ENCODE measurements around the gene DLX2. TPM values are rescaled to one million over a fixed set of nuclear protein-coding genes. Genes with fewer than 3 reads are reported as not detected.

The DLX2 gene
- total and polyA plus RNA-seq, 2 experiments from 2014 or later, result 0.37 to 1.2 TPM

DNA sequence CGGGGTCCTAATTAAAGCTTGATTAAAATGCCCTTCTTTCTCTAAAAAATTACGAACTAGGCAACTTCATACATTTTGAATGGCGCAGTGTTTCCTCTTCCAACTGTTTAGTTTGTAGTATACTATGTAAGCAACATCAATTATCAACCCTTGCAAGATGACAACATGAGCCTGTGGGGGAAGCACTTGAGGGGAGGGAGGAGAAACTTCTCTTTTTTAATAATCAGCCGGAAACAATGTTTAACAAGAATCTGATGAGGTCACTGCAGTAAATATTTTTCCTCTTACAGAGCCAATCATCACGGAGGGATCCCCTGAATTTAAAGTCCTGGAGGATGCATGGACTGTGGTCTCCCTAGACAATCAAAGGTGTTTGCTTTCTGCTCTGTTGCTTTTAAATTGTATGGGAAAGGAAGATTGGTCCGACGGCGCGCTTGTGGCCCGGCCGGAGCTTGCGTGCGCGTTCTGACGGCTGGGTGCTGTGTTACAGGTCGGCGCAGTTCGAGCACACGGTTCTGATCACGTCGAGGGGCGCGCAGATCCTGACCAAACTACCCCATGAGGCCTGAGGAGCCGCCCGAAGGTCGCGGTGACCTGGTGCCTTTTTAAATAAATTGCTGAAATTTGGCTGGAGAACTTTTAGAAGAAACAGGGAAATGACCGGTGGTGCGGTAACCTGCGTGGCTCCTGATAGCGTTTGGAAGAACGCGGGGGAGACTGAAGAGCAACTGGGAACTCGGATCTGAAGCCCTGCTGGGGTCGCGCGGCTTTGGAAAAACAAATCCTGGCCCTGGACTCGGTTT is 22.7 kb downstream of the DLX2 start:
- Histone ChIP-seq H3K36me3 (replicated peaks; ENCODE audit: insufficient read depth, low read depth) (no peaks in the 10 kb centered on the region), H4K20me1 (ENCODE audit: insufficient read depth, poor library complexity, severe bottlenecking) (no peaks in the 10 kb centered on the region), H3K4me2 (no peak overlapping the region), H3K4me3 (no peak overlapping the region), H3K9me2 (replicated peaks; ENCODE audit: insufficient read depth) (no peaks in the 10 kb centered on the region), H3K4me1 (ENCODE audit: insufficient read depth) (peaks cover 8% of the 10 kb centered on the region), H3K27ac (no peak overlapping the region), H3K9me3 (ENCODE audit: low read depth) (no peaks in the 10 kb centered on the region), H2AFZ (peak overlapping the region; percentile 35), H3K27me3 (peaks cover 99% of the 10 kb centered on the region), H3K79me2 (no peaks in the 10 kb centered on the region)
- 18% methylated on average over 38 of the region's 38 CpGs for WGBS (ENCODE audit: low lambda C conversion rate, missing lambda C conversion rate)
- TF ChIP-seq EZH2 (IDR thresholded peaks at IDR 0.05; ENCODE audit: borderline replicate concordance) (peak; percentile 84), EZH2phosphoT487 (IDR thresholded peaks at IDR 0.05; ENCODE audit: low read depth, severe bottlenecking, unreplicated experiment) (no peak), CTCF (IDR thresholded peaks at IDR 0.05; ENCODE audit: poor library complexity) (no peak)
- no peak for DNase-seq (ENCODE audit: low spot score)

DNA sequence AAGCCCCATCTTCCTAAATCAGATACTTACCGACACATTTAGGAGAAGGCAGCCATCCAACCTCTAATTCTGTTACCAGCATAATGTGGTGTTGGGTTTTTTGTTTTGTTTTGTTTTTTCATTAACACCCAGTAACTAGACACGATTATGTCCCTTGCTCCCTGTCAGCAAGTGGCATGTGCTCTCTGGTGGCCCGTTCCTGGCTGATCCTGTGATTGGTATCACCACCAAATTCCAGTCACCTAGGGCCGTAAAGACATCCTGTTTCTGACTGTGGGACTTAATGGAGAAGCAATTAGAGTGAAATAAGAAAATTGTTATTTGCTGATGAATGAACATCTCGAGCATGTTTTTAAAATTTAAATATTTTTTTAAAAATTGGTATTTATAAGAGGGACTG is 23.3 kb downstream of the DLX2 start:
- Histone ChIP-seq H3K9me3 (ENCODE audit: low read depth) (no peaks in the 10 kb centered on the region), H3K4me1 (ENCODE audit: insufficient read depth) (peaks cover 2% of the 10 kb centered on the region), H4K20me1 (ENCODE audit: insufficient read depth, poor library complexity, severe bottlenecking) (no peaks in the 10 kb centered on the region), H3K9me2 (replicated peaks; ENCODE audit: insufficient read depth) (no peaks in the 10 kb centered on the region), H3K36me3 (replicated peaks; ENCODE audit: insufficient read depth, low read depth) (no peaks in the 10 kb centered on the region), H2AFZ (no peak overlapping the region), H3K27me3 (peaks cover 96% of the 10 kb centered on the region), H3K79me2 (no peaks in the 10 kb centered on the region), H3K4me2 (no peak overlapping the region), H3K27ac (no peak overlapping the region), H3K4me3 (no peak overlapping the region)
- WGBS (ENCODE audit: low lambda C conversion rate, missing lambda C conversion rate), result 69% methylated on average over 5 of the region's 5 CpGs
- no peak for DNase-seq (ENCODE audit: low spot score)
- TF ChIP-seq CTCF (IDR thresholded peaks at IDR 0.05; ENCODE audit: poor library complexity) (no peak), EZH2phosphoT487 (IDR thresholded peaks at IDR 0.05; ENCODE audit: low read depth, severe bottlenecking, unreplicated experiment) (no peak), EZH2 (IDR thresholded peaks at IDR 0.05; ENCODE audit: borderline replicate concordance) (no peak)

DNA sequence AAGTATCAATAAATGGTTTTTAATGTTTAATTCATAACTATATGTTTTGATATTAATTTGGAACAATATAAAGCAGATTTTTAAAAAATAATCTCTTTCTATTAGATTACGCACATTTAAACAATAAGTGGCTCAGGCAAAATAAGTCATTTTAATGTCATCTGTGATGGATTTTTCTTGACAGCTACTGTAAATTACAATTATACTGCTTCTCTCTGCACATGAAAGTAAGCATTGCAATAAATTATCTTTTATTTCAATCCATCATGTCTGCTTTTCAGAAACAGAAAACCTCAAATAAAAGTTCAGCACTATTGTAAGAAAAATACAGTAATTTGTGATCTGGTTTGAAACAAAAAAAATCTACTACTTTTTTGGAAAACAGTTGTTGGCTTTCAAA is 28.4 kb downstream of the DLX2 start:
- no peaks in the 10 kb centered on the region for H4K20me1 ChIP-seq (ENCODE audit: insufficient read depth, poor library complexity, severe bottlenecking)
- no peaks in the 10 kb centered on the region for H3K9me2 ChIP-seq (replicated peaks; ENCODE audit: insufficient read depth)
- no peak for DNase-seq (ENCODE audit: low spot score)
- H3K4me3 ChIP-seq, result no peak overlapping the region
- TF ChIP-seq EZH2phosphoT487 (IDR thresholded peaks at IDR 0.05; ENCODE audit: low read depth, severe bottlenecking, unreplicated experiment), result no peak
- TF ChIP-seq CTCF (IDR thresholded peaks at IDR 0.05; ENCODE audit: poor library complexity), result no peak
- H3K9me3 ChIP-seq (ENCODE audit: low read depth), result no peaks in the 10 kb centered on the region
- no peaks in the 10 kb centered on the region for H3K36me3 ChIP-seq (replicated peaks; ENCODE audit: insufficient read depth, low read depth)
- H2AFZ ChIP-seq, result no peak overlapping the region
- WGBS (ENCODE audit: low lambda C conversion rate, missing lambda C conversion rate), result 90% methylated on average over 1 of the region's 1 CpG
- no peak overlapping the region for H3K27ac ChIP-seq
- no peaks in the 10 kb centered on the region for H3K4me1 ChIP-seq (ENCODE audit: insufficient read depth)
- no peak overlapping the region for H3K4me2 ChIP-seq
- no peaks in the 10 kb centered on the region for H3K79me2 ChIP-seq
- peaks cover 46% of the 10 kb centered on the region for H3K27me3 ChIP-seq
